GM12878 (cell line): Measurements from ENCODE around the gene LARGE1. TPM values are rescaled to one million over a fixed set of nuclear protein-coding genes. Genes with fewer than 3 reads are reported as not detected.

Experiments used
- ATAC-seq: fragments of 200-7000 bp; cut with Tn5 transposase; 3 replicates; pipeline ENCODE4 v1.9.1; 2020; ENCODE audit warnings: mild to moderate bottlenecking, moderate library complexity
- BruUV-seq: library from RNA; stranded (reverse); fragments of 400-500 nt; replicated peaks from 2 replicates; lab custom pipeline; 2021; lab: Mats Ljungman, UMichigan
- CTCF ChIA-PET: fragments of 300-600 bp; sonication (Branson Sonifier 250); formaldehyde crosslinking; extraction: SDS; loops from one replicate; lab custom pipeline; 2021; ENCODE audit warnings: inconsistent platforms; lab: Yijun Ruan, JAX
- POLR2A ChIA-PET: fragments of 350-600 bp; formaldehyde crosslinking; extraction: SDS; loops from one replicate; lab custom pipeline; 2021; ENCODE audit warnings: inconsistent platforms; lab: Charles Lee
- RAD21 ChIA-PET: fragments of 300-600 bp; sonication (Branson Sonifier 250); formaldehyde crosslinking; loops from one replicate; lab custom pipeline; 2023; ENCODE audit warnings: antibody characterized with exemption; ENCODE audit not compliant: unreplicated experiment; lab: Charles Lee
- SMC1A ChIA-PET: fragments of 300-600 bp; sonication (Branson Sonifier 250); formaldehyde crosslinking; loops from one replicate; lab custom pipeline; 2023; ENCODE audit not compliant: unreplicated experiment, uncharacterized antibody; lab: Charles Lee
- DNase-seq: peaks from one replicate; pipeline ENCODE4 v3.0.0-alpha.2; 2011; ENCODE audit warnings: low read depth, low spot score
- FAIRE-seq: peaks from 3 replicates; lab custom pipeline; 2011; peaks lifted over from hg19 to GRCh38; lab: Jason Lieb, UNC
- H2AFZ ChIP-seq: 2 replicates; pipeline ENCODE4 v1.6.0; 2011; ENCODE audit warnings: low read depth, low read length, control low read depth; ENCODE audit not compliant: control insufficient read depth
- H3K27ac ChIP-seq: 2 replicates; pipeline ENCODE4 v1.5.1; 2011; ENCODE audit warnings: control low read depth; ENCODE audit not compliant: control insufficient read depth, insufficient read depth
- H3K27me3 ChIP-seq, 2 experiments: replicated peaks in 1 of 2; 2 replicates each; pipeline versions ENCODE4 v1.6.0 to v1.6.1; 2011; ENCODE audit warnings: low read length in 1 of 2; ENCODE audit not compliant: control insufficient read depth in 2 of 2, insufficient read depth in 2 of 2
- H3K36me3 ChIP-seq, 2 experiments: 2 replicates each; pipeline ENCODE4 v1.5.1; 2011; ENCODE audit warnings: low read length in 1 of 2; ENCODE audit not compliant: control insufficient read depth in 2 of 2, insufficient read depth in 2 of 2
- H3K4me1 ChIP-seq: 2 replicates; pipeline ENCODE4 v1.6.1; 2011; ENCODE audit warnings: mild to moderate bottlenecking, low read length, moderate library complexity, mixed read lengths; ENCODE audit not compliant: control insufficient read depth, insufficient read depth
- H3K4me2 ChIP-seq: 2 replicates; pipeline ENCODE4 v1.6.0; 2011; ENCODE audit warnings: control low read depth; ENCODE audit not compliant: control insufficient read depth, insufficient read depth
- H3K4me3 ChIP-seq: fragments of 200-600 bp; sonication (generic); 2 replicates; pipeline ENCODE4 v1.5.1; 2016
- H3K79me2 ChIP-seq: 2 replicates; pipeline ENCODE4 v1.6.0; 2011; ENCODE audit warnings: low read length; ENCODE audit not compliant: control insufficient read depth, insufficient read depth
- H3K9ac ChIP-seq: 2 replicates; pipeline ENCODE4 v1.8.0; 2011; ENCODE audit warnings: low read length, control low read depth, mixed read lengths; ENCODE audit not compliant: control insufficient read depth, insufficient read depth
- H3K9me3 ChIP-seq: replicated peaks from 3 replicates; pipeline ENCODE4 v1.5.1; 2011; ENCODE audit warnings: mild to moderate bottlenecking, low read length; ENCODE audit not compliant: control insufficient read depth, insufficient read depth
- H4K20me1 ChIP-seq: 2 replicates; pipeline ENCODE4 v1.6.0; 2011; ENCODE audit not compliant: control insufficient read depth, insufficient read depth
- CBX5 ChIP-seq: sonication (generic); IDR thresholded peaks from 2 replicates; pipeline ENCODE4 v1.6.1; 2016; ENCODE audit warnings: low read depth, moderate library complexity, mild to moderate bottlenecking, inconsistent platforms
- CHD2 ChIP-seq: IDR thresholded peaks from 2 replicates; pipeline ENCODE4 v1.6.1; 2011; ENCODE audit warnings: low read depth, low read length, improper control_type of control experiment, borderline replicate concordance
- DPF2 ChIP-seq: fragments of 450-650 bp; IDR thresholded peaks from 2 replicates; pipeline ENCODE4 v1.6.1; 2017; ENCODE audit warnings: mild to moderate bottlenecking
- HDAC2 ChIP-seq: fragments of 200-600 bp; sonication (generic); IDR thresholded peaks from 2 replicates; pipeline ENCODE4 v1.6.1; 2017
- JUNB ChIP-seq: IDR thresholded peaks from 2 replicates; pipeline ENCODE4 v1.6.1; 2016; ENCODE audit warnings: antibody characterized with exemption, mild to moderate bottlenecking
- KDM1A ChIP-seq: fragments of 200-600 bp; sonication (generic); IDR thresholded peaks from 2 replicates; pipeline ENCODE4 v1.6.1; 2016; ENCODE audit warnings: borderline replicate concordance
- REST ChIP-seq: IDR thresholded peaks from 2 replicates; pipeline ENCODE4 v1.6.1; 2012; ENCODE audit warnings: mild to moderate bottlenecking, low read depth, low read length
- WGBS: methylation state at CpG from one replicate; pipeline ENCODE4 v1.1.6; 2016; ENCODE audit warnings: low lambda C conversion rate; ENCODE audit not compliant: insufficient replicate concordance, insufficient coverage; ENCODE audit errors: missing lambda C conversion rate; 5-methylcytosine and 5-hydroxymethylcytosine counted together
- in situ Hi-C: fragments of 300-500 bp; cut with MboI; formaldehyde crosslinking; loops from 9 replicates; pipeline ENCODE4 v1.14.3; 2018; ENCODE audit warnings: mixed read lengths
- intact Hi-C: fragments of 100-400 bp; cut with micrococcal nuclease; formaldehyde crosslinking; loops from one replicate; pipeline ENCODE4 v1.14.2; 2022; ENCODE audit not compliant: unreplicated experiment
- polyA plus RNA-seq, 11 experiments: library from polyadenylated mRNA; depleted of rRNA in 4 of 11; unstranded in 6 of 11; stranded (reverse) in 5 of 11; fragments of >200 nt; fragmentation: Nextera tagmentation in 4 of 11; fragmentation: Illumina TruSeq in 1 of 11; extraction: Ambion mirVana in 4 of 11; extraction: Trizol in 1 of 11; gene quantifications; 1 replicate in 1 of 11; 2 replicates in 10 of 11; pipeline versions ENCODE4 v1.2.1 to v1.2.3, GENCODE V29; 2011 to 2016; ENCODE audit warnings: inconsistent platforms in 2 of 11, missing spikeins in 2 of 11, low read depth in 1 of 11
- total RNA-seq, 4 experiments: library from RNA; depleted of rRNA in 3 of 4; stranded (reverse); fragments of >200 nt in 3 of 4; fragmentation: Illumina TruSeq in 1 of 4; extraction: Trizol in 1 of 4; gene quantifications; 2 replicates each; pipeline versions ENCODE4 v1.2.1 to v1.2.3, GENCODE V29; 2013 to 2021
- TF ChIP-seq, protein P1 (sequence below): IDR thresholded peaks from 2 replicates; pipeline ENCODE4 v1.6.1; 2011; ENCODE audit warnings: borderline replicate concordance, low read depth, mild to moderate bottlenecking, moderate library complexity, mixed read lengths, low read length; ENCODE audit not compliant: insufficient read depth; ENCODE audit errors: extremely low read length

LARGE1 gene
- total and polyA plus RNA-seq, 10 of the 15 experiments (the other 5 are each of a cell fraction or from before 2014, with no cell fraction given), result 3.2 to 41.4 (median 17.3) TPM

DNA sequence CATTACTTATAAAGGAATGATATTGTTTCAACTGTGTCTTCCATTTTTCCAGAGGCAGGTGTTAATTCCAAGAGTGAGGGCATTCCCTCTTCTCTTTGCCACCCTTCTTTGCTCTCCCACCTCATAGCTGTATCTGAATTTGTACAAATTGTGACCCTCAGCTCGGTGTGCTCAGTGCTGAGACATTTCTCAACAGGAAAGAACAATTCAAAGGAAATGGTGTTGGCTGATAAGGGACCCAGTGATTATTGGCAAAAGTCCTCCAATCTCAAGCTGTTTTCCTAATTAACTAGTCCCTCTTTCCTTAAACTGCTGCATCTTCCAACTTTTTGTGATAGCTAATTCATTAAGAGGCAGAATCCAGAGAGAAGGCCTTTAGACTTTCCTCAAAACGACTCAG is 453.2 kb downstream of the LARGE1 start (continued):
- TF ChIP-seq CBX5 (no peak), CHD2 (no peak), HDAC2 (no peak), REST (no peak), DPF2 (no peak), JUNB (no peak), KDM1A (no peak)

DNA sequence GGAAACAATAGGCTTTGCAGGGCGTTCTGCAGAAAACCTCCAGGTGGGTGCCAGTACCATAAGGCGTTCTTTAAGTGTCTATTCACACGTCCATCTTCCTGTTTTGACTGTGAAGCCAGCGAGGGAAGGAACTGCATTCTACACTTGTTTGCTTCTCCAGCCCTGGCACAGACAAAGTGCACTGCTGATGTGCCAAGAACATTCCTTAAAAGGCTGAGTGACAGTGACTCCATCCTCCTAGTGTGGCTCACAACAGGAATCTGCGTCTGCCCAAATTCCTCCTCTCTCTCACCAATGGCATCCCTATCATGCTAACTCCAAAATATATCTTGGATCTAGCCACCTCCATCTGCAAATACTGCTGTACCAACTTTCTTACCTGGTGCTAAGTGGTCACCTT is 454.7 kb downstream of the LARGE1 start:
- Histone ChIP-seq H3K9me3 (peaks cover 4% of the 10 kb centered on the region; the same call in 2 of the 3 replicates), H3K27me3 (no peaks in the 10 kb centered on the region)
- DNase-seq, result no peak
- WGBS, result 67% methylated on average over 5 of the region's 5 CpGs
- no peak; the same call in 2 of the 3 replicates for ATAC-seq
- SMC1A ChIA-PET, result interaction anchor here (1.2 to 1.7 kb wide), 2 partner anchors 24 to 166 kb away, joined by 3 to 4 read pairs; no protein-coding TSS in a partner anchor
- BruUV-seq, result no TSS peak
- CTCF ChIA-PET, result interaction anchor here (1.0 kb wide), 1 partner anchor 54 kb away, joined by 3 read pairs; no protein-coding TSS in a partner anchor
- TF ChIP-seq, protein P1, sequence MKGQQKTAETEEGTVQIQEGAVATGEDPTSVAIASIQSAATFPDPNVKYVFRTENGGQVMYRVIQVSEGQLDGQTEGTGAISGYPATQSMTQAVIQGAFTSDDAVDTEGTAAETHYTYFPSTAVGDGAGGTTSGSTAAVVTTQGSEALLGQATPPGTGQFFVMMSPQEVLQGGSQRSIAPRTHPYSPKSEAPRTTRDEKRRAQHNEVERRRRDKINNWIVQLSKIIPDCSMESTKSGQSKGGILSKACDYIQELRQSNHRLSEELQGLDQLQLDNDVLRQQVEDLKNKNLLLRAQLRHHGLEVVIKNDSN, result no peak
- TF ChIP-seq, all 136 proteins: peak for 0
- Histone ChIP-seq H3K79me2 (peaks cover 1% of the 10 kb centered on the region; the same call in 1 of the 2 replicates), H2AFZ (no peak overlapping the region), H3K9ac (no peak overlapping the region), H3K27ac (no peak overlapping the region), H3K4me2 (no peak overlapping the region), H3K36me3 (no peaks in the 10 kb centered on the region), H3K4me3 (no peak overlapping the region), H3K4me1 (peaks cover 4% of the 10 kb centered on the region), H4K20me1 (no peaks in the 10 kb centered on the region)
- RAD21 ChIA-PET, result no interaction called here
- POLR2A ChIA-PET, result no interaction called here
- no peak for FAIRE-seq
- intact Hi-C loops (no loop called here), in situ Hi-C loops (no loop called here)
